Trophoblast cell (in vitro differentiated cells and primary cell): ENCODE data around the gene RAB10.

ENCODE experiments used
- DNase-seq, 2 donors: peaks; one replicate each; pipeline ENCODE4 v3.0.0-alpha.2; 2016
- H2AFZ ChIP-seq: 2 replicates; pipeline ENCODE4 v1.6.1; 2013; ENCODE audit warnings: low read length, moderate library complexity, mild to moderate bottlenecking; ENCODE audit not compliant: insufficient read depth, poor library complexity
- H2AK5ac ChIP-seq: 2 replicates; pipeline ENCODE4 v1.6.1; 2013; ENCODE audit warnings: mild to moderate bottlenecking, low read length
- H2BK120ac ChIP-seq: 2 replicates; pipeline ENCODE4 v1.6.1; 2013; ENCODE audit warnings: low read length, mild to moderate bottlenecking, moderate library complexity; ENCODE audit not compliant: insufficient read depth, poor library complexity
- H2BK12ac ChIP-seq: 2 replicates; pipeline ENCODE4 v1.6.1; 2013; ENCODE audit warnings: mild to moderate bottlenecking, low read length, moderate library complexity
- H2BK5ac ChIP-seq: 2 replicates; pipeline ENCODE4 v1.6.1; 2013; ENCODE audit warnings: low read length, low read depth, moderate library complexity, mild to moderate bottlenecking; ENCODE audit not compliant: poor library complexity
- H3K14ac ChIP-seq: 2 replicates; pipeline ENCODE4 v1.6.1; 2013; ENCODE audit warnings: mild to moderate bottlenecking, low read length
- H3K18ac ChIP-seq: 2 replicates; pipeline ENCODE4 v1.6.1; 2013; ENCODE audit warnings: mild to moderate bottlenecking, low read length
- H3K23ac ChIP-seq: 2 replicates; pipeline ENCODE4 v1.6.1; 2013; ENCODE audit warnings: low read length
- H3K27ac ChIP-seq: 2 replicates; pipeline ENCODE4 v1.5.1; 2013; ENCODE audit warnings: low read depth, mild to moderate bottlenecking, inconsistent platforms, low read length, moderate library complexity
- H3K27me3 ChIP-seq: 2 replicates; pipeline ENCODE4 v1.6.1; 2013; ENCODE audit warnings: inconsistent platforms, mild to moderate bottlenecking, low read length, moderate library complexity; ENCODE audit not compliant: insufficient read depth
- H3K36me3 ChIP-seq, 2 experiments: 1 replicate in 1 of 2; 2 replicates in 1 of 2; pipeline ENCODE4 v1.6.1; 2013; ENCODE audit warnings: low read length in 2 of 2, mild to moderate bottlenecking in 2 of 2, moderate library complexity in 1 of 2; ENCODE audit not compliant: insufficient read depth in 2 of 2, control insufficient read depth in 1 of 2
- H3K4ac ChIP-seq: 2 replicates; pipeline ENCODE4 v1.6.1; 2013; ENCODE audit warnings: low read depth, mild to moderate bottlenecking, low read length, moderate library complexity
- H3K4me1 ChIP-seq, 2 experiments: 1 replicate in 1 of 2; 2 replicates in 1 of 2; pipeline ENCODE4 v1.6.1; 2013; ENCODE audit warnings: low read length in 2 of 2, mild to moderate bottlenecking in 2 of 2, moderate library complexity in 1 of 2; ENCODE audit not compliant: insufficient read depth in 2 of 2, control insufficient read depth in 1 of 2
- H3K4me2 ChIP-seq: 2 replicates; pipeline ENCODE4 v1.6.1; 2013; ENCODE audit warnings: inconsistent platforms, mild to moderate bottlenecking, low read length, moderate library complexity
- H3K4me3 ChIP-seq: 2 replicates; pipeline ENCODE4 v1.5.1; 2013; ENCODE audit warnings: mild to moderate bottlenecking, low read depth, low read length, inconsistent platforms
- H3K79me1 ChIP-seq: one replicate; pipeline ENCODE4 v1.6.1; 2013; ENCODE audit warnings: low read length
- H3K79me2 ChIP-seq: 2 replicates; pipeline ENCODE4 v1.6.1; 2013; ENCODE audit warnings: low read length, mild to moderate bottlenecking; ENCODE audit not compliant: control insufficient read depth, insufficient read depth, poor library complexity
- H3K9ac ChIP-seq: 2 replicates; pipeline ENCODE4 v1.6.1; 2013; ENCODE audit warnings: mild to moderate bottlenecking, low read length
- H3K9me3 ChIP-seq: 2 replicates; pipeline ENCODE4 v1.6.1; 2013; ENCODE audit warnings: low read depth, mild to moderate bottlenecking, control low read depth, inconsistent platforms, low read length; ENCODE audit not compliant: insufficient read depth
- H4K12ac ChIP-seq: 2 replicates; pipeline ENCODE4 v1.6.1; 2013; ENCODE audit warnings: low read depth, mild to moderate bottlenecking, low read length, moderate library complexity
- H4K8ac ChIP-seq: 2 replicates; pipeline ENCODE4 v1.6.1; 2013; ENCODE audit warnings: low read depth, mild to moderate bottlenecking, low read length, moderate library complexity
- H4K91ac ChIP-seq: one replicate; pipeline ENCODE4 v1.6.1; 2013; ENCODE audit warnings: low read depth, mild to moderate bottlenecking, low read length, moderate library complexity
- WGBS: extraction: QIAGEN DNeasy Blood & Tissue Kit; methylation state at CpG from one replicate; pipeline ENCODE4 v1.1.7; 2013; ENCODE audit warnings: missing lambda C conversion rate; ENCODE audit not compliant: insufficient read length, insufficient coverage; ENCODE audit errors: extremely low coverage; 5-methylcytosine and 5-hydroxymethylcytosine counted together

RAB10 gene

GRCh38 chr2:26161926-26162325, 128.0 kb downstream of the RAB10 start:
- Histone ChIP-seq H3K79me1 (no peaks in the 10 kb centered on the region), H4K8ac (no peak overlapping the region), H3K9me3 (peaks cover 1% of the 10 kb centered on the region), H3K4me1 (no peaks in the 10 kb centered on the region), H3K4me3 (no peak overlapping the region), H3K79me2 (no peaks in the 10 kb centered on the region), H2BK12ac (no peak overlapping the region), H3K27ac (no peak overlapping the region), H4K12ac (no peak overlapping the region), H3K27me3 (no peaks in the 10 kb centered on the region), H2AFZ (no peak overlapping the region), H3K4me2 (no peak overlapping the region), H3K36me3 (no peaks in the 10 kb centered on the region), H2AK5ac (no peak overlapping the region), H2BK120ac (no peak overlapping the region), H3K9ac (no peak overlapping the region), H2BK5ac (no peak overlapping the region), H4K91ac (no peak overlapping the region), H3K23ac (no peak overlapping the region), H3K18ac (no peak overlapping the region), H3K4ac (no peak overlapping the region), H3K14ac (no peak overlapping the region)
- DNase-seq, result no peak
- WGBS, result no CpG with 5 or more reads among the region's 7 CpGs

- H2BK12ac ChIP-seq, result no peak overlapping the region
- H2BK120ac ChIP-seq, result no peak overlapping the region
- H3K18ac ChIP-seq, result no peak overlapping the region
- H3K9me3 ChIP-seq, result peaks cover 1% of the 10 kb centered on the region
- H3K23ac ChIP-seq, result no peak overlapping the region
- H2BK5ac ChIP-seq, result no peak overlapping the region
- H3K4ac ChIP-seq, result no peak overlapping the region
- no peaks in the 10 kb centered on the region for H3K27me3 ChIP-seq
- H3K79me1 ChIP-seq, result no peaks in the 10 kb centered on the region
- no peak overlapping the region for H3K4me3 ChIP-seq
- no peak overlapping the region for H4K91ac ChIP-seq
- H3K36me3 ChIP-seq, result no peaks in the 10 kb centered on the region
- H3K4me2 ChIP-seq, result no peak overlapping the region
- H3K27ac ChIP-seq, result no peak overlapping the region
- no peak overlapping the region for H4K12ac ChIP-seq
- no peak overlapping the region for H3K9ac ChIP-seq
- no peaks in the 10 kb centered on the region for H3K79me2 ChIP-seq
- no peak overlapping the region for H2AFZ ChIP-seq
- no peak overlapping the region for H2AK5ac ChIP-seq
- DNase-seq, result no peak
- no peaks in the 10 kb centered on the region for H3K4me1 ChIP-seq
- H3K14ac ChIP-seq, result no peak overlapping the region
- WGBS, result no CpG with 5 or more reads among the region's 10 CpGs
- no peak overlapping the region for H4K8ac ChIP-seq
Measured at GRCh38 chr2:26162963-26163362, 129.1 kb downstream of the RAB10 start.

- H3K9me3 ChIP-seq, result peaks cover 1% of the 10 kb centered on the region
- H3K4me3 ChIP-seq, result no peak overlapping the region
- H3K4me1 ChIP-seq, result no peaks in the 10 kb centered on the region
- no peaks in the 10 kb centered on the region for H3K79me2 ChIP-seq
- no peak overlapping the region for H3K4ac ChIP-seq
- H2AFZ ChIP-seq, result no peak overlapping the region
- H3K36me3 ChIP-seq, result no peaks in the 10 kb centered on the region
- no peak overlapping the region for H2BK5ac ChIP-seq
- H4K8ac ChIP-seq, result no peak overlapping the region
- H4K91ac ChIP-seq, result no peak overlapping the region
- no peak overlapping the region for H3K27ac ChIP-seq
- no peak overlapping the region for H4K12ac ChIP-seq
- no peak overlapping the region for H3K4me2 ChIP-seq
- H3K27me3 ChIP-seq, result no peaks in the 10 kb centered on the region
- WGBS, result no CpG with 5 or more reads among the region's 1 CpG
- no peak overlapping the region for H2AK5ac ChIP-seq
- H2BK12ac ChIP-seq, result no peak overlapping the region
- H3K14ac ChIP-seq, result no peak overlapping the region
- H2BK120ac ChIP-seq, result no peak overlapping the region
- no peak overlapping the region for H3K9ac ChIP-seq
- H3K23ac ChIP-seq, result no peak overlapping the region
- no peak for DNase-seq
- no peaks in the 10 kb centered on the region for H3K79me1 ChIP-seq
- H3K18ac ChIP-seq, result no peak overlapping the region
Measured at GRCh38 chr2:26164231-26164630, 130.3 kb downstream of the RAB10 start.

- H2AK5ac ChIP-seq, result no peak overlapping the region
- no peak overlapping the region for H2BK5ac ChIP-seq
- no peaks in the 10 kb centered on the region for H3K36me3 ChIP-seq
- H3K79me2 ChIP-seq, result no peaks in the 10 kb centered on the region
- no peaks in the 10 kb centered on the region for H3K79me1 ChIP-seq
- H3K9ac ChIP-seq, result no peak overlapping the region
- no peak for DNase-seq
- H3K9me3 ChIP-seq, result peaks cover 1% of the 10 kb centered on the region
- no peaks in the 10 kb centered on the region for H3K4me1 ChIP-seq
- no peak overlapping the region for H2AFZ ChIP-seq
- H4K91ac ChIP-seq, result no peak overlapping the region
- no peak overlapping the region for H3K4ac ChIP-seq
- no peaks in the 10 kb centered on the region for H3K27me3 ChIP-seq
- no peak overlapping the region for H2BK120ac ChIP-seq
- H3K23ac ChIP-seq, result no peak overlapping the region
- no peak overlapping the region for H4K12ac ChIP-seq
- H2BK12ac ChIP-seq, result no peak overlapping the region
- no peak overlapping the region for H4K8ac ChIP-seq
- no peak overlapping the region for H3K14ac ChIP-seq
- H3K4me2 ChIP-seq, result no peak overlapping the region
- H3K18ac ChIP-seq, result no peak overlapping the region
- H3K4me3 ChIP-seq, result no peak overlapping the region
- H3K27ac ChIP-seq, result no peak overlapping the region
- WGBS, result no CpG with 5 or more reads among the region's 8 CpGs
Measured at GRCh38 chr2:26164641-26165211, 130.8 kb downstream of the RAB10 start.
